GM18507 (cell line): ENCODE measurements around the gene UBALD1.

ENCODE experiments used
- DNase-seq: peaks from one replicate; pipeline ENCODE4 v3.0.0; 2011; ENCODE audit warnings: low read depth; ENCODE audit not compliant: insufficient read length; ENCODE audit errors: extremely low spot score
- FAIRE-seq: peaks from 2 replicates; lab custom pipeline; 2011; peaks lifted over from hg19 to GRCh38; lab: Jason Lieb, UNC

UBALD1 gene

GRCh38 chr16:4618645-4619418 lies 4.1 kb upstream of the UBALD1 start:
- DNase-seq (no peak), FAIRE-seq (no peak)

DNA sequence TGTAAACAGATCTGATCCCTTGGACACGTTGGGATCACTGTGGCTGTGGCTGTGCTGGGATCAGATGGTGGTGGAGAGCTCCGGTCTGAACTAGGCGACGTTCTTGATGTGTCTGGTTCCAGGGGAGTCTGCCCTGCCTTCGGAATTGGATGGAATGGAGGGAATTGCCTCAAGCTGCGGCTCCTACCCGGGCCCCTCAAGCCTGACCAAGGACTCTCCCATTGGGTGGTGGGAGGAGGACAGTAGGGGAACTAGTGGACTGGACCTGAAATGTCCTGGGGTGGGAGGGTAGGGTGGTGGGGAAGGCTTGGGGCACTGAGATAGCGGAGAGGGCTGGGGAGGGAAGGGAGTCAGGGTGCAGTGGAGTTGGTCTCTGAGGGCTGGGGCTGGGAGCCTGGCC lies 3.2 kb upstream of the UBALD1 start:
- FAIRE-seq = no peak
- no peak for DNase-seq

DNA sequence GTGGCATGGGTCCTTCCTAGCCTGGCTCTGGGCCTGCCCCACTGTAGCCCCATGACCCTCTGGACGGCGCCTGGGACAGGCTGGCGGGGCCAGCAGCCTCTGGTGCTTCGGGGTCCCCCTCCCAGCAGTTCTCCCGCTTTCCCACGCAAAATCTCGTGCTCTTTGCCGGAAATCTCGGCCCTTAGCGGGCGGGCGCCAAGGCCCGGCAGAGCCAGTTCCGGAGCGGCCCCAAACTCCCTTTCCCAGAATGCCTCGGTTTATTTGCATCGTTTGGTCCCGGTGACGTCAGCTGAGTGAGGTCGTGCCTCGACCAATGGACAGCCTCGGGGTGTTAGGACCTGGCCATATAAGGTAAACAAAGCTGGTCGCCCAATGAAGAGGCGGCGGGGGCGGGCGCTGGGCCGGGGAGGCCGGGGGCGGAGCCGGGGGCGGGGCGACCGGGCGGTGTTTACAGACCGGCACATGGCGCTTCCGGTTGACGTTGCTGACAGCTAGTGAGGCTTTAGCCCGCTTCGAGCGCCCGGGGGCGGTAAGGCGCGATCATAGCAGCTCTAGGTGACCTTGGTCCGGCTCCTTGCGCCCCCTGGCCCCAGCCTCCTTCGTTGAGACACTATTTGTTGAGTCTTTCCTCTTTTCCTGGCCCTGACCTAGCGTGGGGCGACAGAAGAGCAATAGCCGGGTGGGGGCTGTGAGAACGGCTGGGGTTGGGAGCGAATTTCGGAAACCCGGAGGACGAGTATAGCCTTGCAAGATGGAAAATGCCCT lies 1.5 kb upstream of the UBALD1 start:
- FAIRE-seq (peak; percentile 99), DNase-seq (peak; percentile 93)

- FAIRE-seq = no peak
- DNase-seq = no peak
Measured at GRCh38 chr16:4615384-4616046, 827 bp upstream of the UBALD1 start.

DNA sequence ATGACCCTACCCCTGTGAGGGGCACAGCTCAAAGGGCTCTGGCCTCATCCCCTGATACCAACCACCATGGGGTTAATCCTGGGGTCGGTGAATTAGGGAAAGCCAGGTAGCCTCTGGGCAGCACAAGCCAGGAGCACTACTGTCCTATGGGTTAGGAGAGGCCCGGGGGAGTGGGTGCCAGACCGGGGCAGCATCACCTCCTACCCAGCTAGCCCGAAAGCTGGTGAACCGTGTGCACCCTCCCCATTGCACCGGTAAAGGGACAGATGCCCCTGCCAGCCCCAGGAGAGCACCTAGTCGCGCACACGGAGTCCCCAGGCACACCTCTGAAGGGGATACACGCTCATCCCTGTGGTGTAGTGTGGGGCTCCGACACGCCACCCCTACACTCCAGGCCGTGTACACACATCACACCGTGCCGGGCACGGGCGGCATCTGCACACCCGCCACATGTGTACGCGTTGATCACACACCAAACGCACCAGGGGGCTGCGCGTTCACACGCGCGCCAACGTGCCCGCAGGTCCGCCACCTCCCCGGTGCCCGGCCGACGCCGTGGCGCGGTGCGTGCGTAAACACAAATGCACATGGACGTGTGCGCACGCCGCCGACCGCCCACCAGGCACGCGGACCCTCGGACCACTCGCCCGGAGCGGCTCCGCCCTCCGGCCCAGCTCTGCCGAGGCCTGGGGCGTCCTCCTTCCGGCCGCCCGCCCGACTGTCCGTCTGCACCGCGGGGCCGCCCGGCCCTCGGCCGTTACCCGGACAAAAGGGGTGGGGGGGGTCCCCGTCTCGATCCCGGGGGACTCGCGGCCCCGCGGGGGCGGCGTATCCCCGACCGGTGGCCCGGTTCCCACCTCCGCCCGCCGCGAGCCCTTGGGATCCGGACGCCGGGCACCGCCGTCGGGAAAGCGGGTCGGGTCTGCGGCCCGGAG lies 785 bp downstream of the UBALD1 start:
- DNase-seq (no peak), FAIRE-seq (no peak)

DNA sequence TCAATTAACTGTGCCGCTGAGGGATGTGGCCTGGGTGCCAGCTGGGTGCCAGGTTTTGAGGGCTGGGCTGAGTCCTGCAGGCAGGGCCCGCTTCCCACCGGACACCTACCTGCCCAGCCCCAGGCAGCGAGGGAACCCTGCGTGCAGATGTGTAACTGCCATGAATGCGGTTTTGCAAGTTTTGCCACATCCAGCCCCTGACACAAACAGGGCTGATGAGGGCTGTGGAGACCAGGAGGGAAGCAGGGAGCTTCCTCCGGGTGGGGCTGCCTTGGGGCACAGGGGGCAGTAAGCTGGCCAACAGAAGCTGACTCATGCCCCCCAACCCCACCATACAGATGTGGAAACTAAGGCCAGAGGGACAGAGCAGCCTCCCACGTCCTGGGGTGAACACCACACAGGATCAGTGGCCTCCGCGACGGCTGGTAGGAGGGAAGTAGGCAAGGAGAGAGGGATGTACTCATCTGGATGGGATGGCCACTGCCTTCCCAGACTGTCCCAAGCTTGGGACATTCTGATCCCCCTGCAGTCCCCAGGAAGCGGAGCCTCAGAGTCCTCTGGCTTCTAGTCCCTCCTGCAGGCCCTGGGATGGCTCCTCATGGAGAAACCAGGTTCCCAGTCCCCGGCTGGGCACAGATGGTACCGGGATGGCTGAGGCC lies 1.6 kb downstream of the UBALD1 start:
- no peak for DNase-seq
- FAIRE-seq = no peak

DNA sequence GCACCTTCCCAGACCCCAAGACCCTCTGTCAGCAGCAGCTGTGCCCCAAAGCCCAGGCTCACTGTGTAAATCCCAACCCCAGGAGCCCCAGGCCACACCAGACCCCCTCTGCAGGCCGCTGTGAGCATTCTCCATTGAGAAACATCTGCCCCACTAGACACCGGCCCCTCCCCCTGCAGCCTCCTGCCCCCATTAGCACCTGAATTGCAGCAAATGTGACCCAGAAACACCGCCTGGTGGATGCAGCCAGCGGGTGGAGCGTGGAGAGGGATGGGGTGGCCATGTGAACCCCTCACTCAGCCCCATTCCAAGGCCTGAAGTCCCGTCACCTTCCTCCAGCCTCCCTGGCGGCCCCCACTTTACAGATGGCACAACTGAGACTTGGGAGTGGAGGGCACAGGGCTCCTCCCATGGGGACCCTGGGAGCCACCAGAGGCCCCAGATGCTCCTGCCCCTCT lies 2.2 kb downstream of the UBALD1 start:
- DNase-seq (no peak), FAIRE-seq (no peak)

DNA sequence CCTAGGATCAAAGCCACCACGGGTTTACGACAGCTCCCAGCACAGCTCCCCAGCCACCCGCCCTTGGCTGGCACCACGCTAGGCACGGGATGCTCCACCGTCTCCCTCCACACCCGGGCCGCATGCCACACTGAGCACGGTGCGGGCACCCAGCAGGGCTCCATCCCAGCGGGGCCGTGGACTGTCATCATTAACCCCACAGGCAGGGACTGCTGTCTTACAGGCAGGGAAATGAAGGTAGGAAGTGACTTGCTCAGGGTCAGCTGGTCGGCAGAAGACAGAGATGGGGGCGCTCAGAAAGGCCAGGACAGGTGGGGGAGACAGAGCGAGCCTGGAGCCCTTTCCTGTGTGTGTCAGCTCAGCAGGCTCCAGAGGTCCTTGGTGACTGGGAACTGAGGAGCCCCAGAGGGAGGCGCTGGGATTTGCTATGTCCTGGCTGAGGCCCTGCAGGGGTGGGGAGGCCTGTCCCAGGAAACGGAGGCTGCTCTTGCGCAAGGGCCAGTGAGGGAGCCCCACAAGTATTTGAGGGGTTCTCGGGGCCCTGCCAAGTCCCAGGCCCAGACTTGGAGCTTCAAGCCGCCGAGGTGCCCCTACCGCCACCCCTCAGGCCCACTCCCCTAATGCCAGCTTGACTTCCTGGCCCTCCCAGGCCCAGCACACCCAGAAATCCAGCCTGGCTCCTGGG lies 3.2 kb downstream of the UBALD1 start:
- no peak for FAIRE-seq
- no peak for DNase-seq

DNA sequence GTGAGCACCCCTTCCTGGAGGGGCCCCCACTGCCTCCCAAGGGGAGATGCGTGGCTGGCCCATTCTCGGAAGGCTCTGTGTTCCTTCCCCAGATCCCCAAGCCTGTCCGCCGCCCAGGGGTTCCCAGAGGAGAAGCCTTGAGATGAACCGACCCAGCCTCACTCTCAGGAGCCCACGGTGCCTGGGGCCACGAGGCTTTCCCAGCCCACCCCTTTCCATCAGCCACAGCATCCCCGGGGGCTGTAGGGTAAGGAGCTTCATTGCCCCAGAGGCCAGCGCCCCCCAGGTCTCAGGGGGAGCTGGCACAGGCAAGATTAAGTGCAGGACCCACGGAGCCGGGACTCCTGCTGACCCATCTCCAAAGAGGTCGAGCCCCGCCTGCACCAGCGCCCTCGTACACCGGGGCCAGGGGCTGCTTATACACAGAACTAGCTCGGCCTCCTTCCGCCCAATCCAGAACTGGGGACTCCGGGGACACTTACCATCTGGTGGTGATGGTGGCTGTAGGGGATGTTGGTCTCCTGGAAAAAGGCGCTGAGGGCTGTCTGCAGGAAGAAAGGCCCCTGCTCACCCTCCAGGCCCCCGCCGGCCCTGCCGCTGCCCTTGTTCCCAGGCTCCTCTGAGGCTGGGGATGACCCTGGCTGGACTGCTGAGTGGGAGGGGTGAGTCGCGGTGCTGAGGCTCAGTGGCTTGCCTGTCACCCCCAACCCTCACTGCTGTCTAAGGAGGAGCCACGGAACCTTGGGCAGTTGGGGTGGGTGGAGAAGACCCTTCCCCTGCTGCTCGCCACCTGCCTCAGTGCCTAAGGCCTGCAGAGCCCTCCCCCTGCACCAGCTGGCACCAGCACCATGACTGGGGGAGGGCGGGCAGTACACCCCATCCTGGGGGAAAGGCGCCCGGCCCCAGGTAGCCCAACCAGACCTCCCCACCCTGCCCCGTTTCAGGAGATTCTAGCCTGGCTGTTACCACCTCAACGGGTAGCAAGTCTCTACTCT lies 4.4 kb downstream of the UBALD1 start:
- no peak for FAIRE-seq
- DNase-seq = no peak

GRCh38 chr16:4609200-4610010 lies 5.3 kb downstream of the UBALD1 start:
- no peak for DNase-seq
- no peak for FAIRE-seq

GRCh38 chr16:4608704-4608980 lies 6.0 kb downstream of the UBALD1 start:
- DNase-seq (no peak), FAIRE-seq (no peak)

DNA sequence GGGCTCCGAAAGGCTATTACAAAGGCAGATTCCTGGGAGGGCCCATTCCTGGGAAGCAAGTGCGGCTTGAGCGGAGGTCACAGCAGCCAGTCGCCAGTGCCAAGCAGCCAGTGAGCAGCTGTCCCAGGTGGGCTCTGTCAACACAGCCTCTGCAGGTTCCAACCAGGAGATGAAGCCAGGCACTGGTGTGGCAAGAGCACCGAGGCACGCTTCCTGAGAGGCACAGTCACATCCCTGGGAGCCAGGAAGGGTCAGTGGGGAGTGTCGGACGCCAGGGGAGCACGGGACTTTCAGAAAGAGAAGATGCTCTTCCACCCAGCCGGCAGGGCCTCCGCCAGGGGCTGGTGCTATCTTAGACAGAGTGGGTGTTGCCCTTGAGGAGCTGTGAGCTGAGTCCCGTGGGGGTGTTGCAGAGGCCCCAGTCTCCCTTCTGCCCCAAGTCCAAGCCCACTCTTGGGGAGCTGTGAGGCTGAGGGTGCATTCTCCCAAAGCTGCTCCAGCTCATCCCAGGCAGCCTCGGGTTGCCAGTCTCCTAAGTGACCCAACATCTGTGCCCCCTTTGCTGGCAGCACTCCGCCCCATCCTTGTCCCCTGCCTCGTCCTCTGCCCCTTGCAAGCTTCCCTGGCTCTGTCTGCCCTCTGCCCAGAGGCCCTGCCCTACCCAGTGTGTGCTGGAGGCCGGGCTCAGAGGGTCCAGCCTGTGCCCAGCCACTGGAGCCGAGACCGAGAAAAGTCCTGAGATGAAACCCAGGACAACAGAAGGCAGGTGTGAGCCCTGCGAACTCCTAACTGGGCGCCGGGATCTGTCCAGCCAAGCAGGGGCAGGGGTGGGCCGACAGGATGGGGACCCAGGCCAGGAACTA lies 6.6 kb downstream of the UBALD1 start:
- FAIRE-seq (no peak), DNase-seq (no peak)

- DNase-seq (no peak), FAIRE-seq (no peak)
Measured at GRCh38 chr16:4606354-4606753, 8.3 kb downstream of the UBALD1 start.

DNA sequence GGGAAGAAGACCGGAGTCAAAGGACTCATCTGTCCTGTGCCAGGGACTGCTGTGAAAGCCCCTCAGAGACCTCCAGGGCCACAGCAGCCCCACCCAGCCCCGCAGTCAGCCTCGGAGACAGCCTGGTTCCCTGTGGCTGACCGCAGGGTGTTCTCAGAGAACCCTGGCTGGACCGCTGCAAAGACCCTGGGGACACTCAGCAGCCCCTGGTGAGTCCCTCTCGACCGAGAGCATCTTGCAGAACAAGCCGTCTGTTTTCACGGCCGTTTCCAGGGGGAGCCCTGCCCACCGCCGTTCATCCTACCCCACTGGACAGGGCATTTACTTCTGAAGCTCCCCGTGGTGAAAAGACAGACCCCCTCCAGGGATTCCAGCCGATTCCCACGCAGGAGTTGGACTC lies 10.3 kb downstream of the UBALD1 start:
- no peak for FAIRE-seq

DNA sequence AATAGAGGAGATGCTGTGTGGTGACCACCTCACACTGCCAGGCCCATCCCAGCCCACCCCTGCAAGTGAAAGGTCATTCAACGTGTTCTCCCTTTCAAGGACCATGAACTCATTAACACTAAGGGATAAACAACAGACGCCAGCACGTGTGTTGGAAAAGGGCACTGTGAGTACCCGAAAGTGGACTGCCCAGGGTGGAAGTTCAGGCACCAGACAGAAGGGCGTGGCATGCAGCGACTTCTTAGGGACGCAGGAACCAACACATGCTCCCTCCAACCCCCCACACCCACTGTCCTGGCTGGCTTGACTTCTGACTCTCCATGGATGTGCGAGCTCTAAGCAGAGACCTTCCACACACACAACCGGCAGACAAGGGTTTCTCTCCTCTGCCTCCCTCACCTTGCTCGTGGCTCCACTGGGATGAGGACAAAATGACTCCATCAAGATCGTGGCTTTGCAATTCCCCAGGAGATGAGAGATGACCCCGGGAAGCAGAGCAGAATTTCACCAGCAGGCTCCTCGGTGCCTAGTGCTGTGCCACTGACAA lies 11.0 kb downstream of the UBALD1 start:
- FAIRE-seq (no peak), DNase-seq (no peak)

More for the DNA sequence above, 10.3 kb downstream of the UBALD1 start:
- DNase-seq = no peak

DNA sequence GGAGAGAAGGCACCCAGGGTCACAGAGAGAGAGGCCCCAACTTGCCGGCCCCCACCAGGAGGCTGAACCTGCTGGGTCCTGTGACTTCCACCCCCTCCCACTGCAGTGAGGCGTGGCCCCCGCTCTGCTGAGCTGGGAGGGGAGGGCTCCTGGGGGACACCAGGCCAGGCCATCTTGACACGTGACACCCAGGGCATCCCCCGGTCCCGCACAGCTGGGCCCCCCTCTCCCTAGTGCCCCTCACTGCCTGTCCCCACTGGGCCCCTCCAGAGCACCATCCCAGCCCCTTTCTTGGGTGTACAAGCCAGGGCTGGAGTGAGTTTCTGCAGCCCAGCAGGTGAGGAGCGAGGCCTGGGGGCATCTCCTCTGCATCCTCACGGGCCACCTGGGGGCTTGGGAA lies 12.4 kb downstream of the UBALD1 start:
- DNase-seq = no peak
- no peak for FAIRE-seq
